ENCODE data around the gene IGFBP2. TPM values are rescaled to one million over a fixed set of nuclear protein-coding genes. Genes with fewer than 3 reads are reported as not detected.

Gene IGFBP2
- total and polyA plus RNA-seq, 8 donors: 106 to 636 (median 296) TPM

GRCh38 chr2:216644842-216645635 is 11.8 kb downstream of the IGFBP2 start:
- no peaks in the 10 kb centered on the region for H3K9me3 ChIP-seq
- peak; percentile 81 to 91 for DNase-seq
- H3K27ac ChIP-seq: peak overlapping the region; percentile 80 to 88 (median 87)
- H3K4me1 ChIP-seq: peaks cover 41 to 86% (median 62%) of the 10 kb centered on the region in 4 donors
- H3K4me3 ChIP-seq: no peak overlapping the region
- no peaks in the 10 kb centered on the region for H3K27me3 ChIP-seq
- intact Hi-C loops (cut with DNase I; ENCODE audit: low total_unique reads): no loop called here
- 24 to 54% (median 39%) methylated on average over 4 of the region's 4 CpGs for WGBS, 5 donors
- H3K36me3 ChIP-seq: peaks cover 0 to 8% (median 3%) of the 10 kb centered on the region in 4 donors
- TF ChIP-seq EP300 (IDR thresholded peaks at IDR 0.05): no peak
- TF ChIP-seq CTCF (IDR thresholded peaks at IDR 0.05): no peak
- peak; percentile 8 to 94 (median 80) for TF ChIP-seq POLR2AphosphoS5 (IDR thresholded peaks at IDR 0.05)

- no peaks in the 10 kb centered on the region for H3K27me3 ChIP-seq
- H3K4me1 ChIP-seq: peaks cover 41 to 86% (median 63%) of the 10 kb centered on the region in 4 donors
- DNase-seq: peak in 1 of 2 donors; percentile 91
- intact Hi-C loops (cut with DNase I; ENCODE audit: low total_unique reads): no loop called here
- no peak for TF ChIP-seq POLR2A (IDR thresholded peaks at IDR 0.05)
- no peak for TF ChIP-seq EP300 (IDR thresholded peaks at IDR 0.05)
- no peak for TF ChIP-seq CTCF (IDR thresholded peaks at IDR 0.05)
- TF ChIP-seq POLR2AphosphoS5 (IDR thresholded peaks at IDR 0.05): no peak
- no peak overlapping the region for H3K4me3 ChIP-seq
- 27 to 62% (median 35%) methylated on average over 3 of the region's 3 CpGs for WGBS, 5 donors
- H3K27ac ChIP-seq: peak overlapping the region; percentile 80 to 88 (median 87)
- H3K36me3 ChIP-seq: peaks cover 0 to 6% (median 2%) of the 10 kb centered on the region in 4 donors
- H3K9me3 ChIP-seq: no peaks in the 10 kb centered on the region
These were observed 12.4 kb downstream of the IGFBP2 start for GRCh38 chr2:216645636-216645950.

- Histone ChIP-seq H3K4me1 (peaks cover 41 to 87% (median 66%) of the 10 kb centered on the region in 4 donors), H3K36me3 (peaks cover 0 to 2% (median 0%) of the 10 kb centered on the region in 4 donors), H3K9me3 (no peaks in the 10 kb centered on the region), H3K4me3 (no peak overlapping the region), H3K27me3 (no peaks in the 10 kb centered on the region), H3K27ac (peak overlapping the region; percentile 37 to 88 (median 87))
- TF ChIP-seq POLR2AphosphoS5 (IDR thresholded peaks at IDR 0.05): no peak
- TF ChIP-seq POLR2A (IDR thresholded peaks at IDR 0.05): no peak
- TF ChIP-seq EP300 (IDR thresholded peaks at IDR 0.05): no peak
- no peak for TF ChIP-seq CTCF (IDR thresholded peaks at IDR 0.05)
- WGBS, 5 donors: 86 to 93% (median 90%) methylated on average over 3 of the region's 3 CpGs
- intact Hi-C loops (cut with DNase I; ENCODE audit: low total_unique reads): no loop called here
- no peak for DNase-seq
These were observed 12.9 kb downstream of the IGFBP2 start for GRCh38 chr2:216646116-216646515.

GRCh38 chr2:216648105-216648504 is 14.9 kb downstream of the IGFBP2 start:
- intact Hi-C loops (cut with DNase I; ENCODE audit: low total_unique reads): no loop called here
- peak overlapping the region in 4 of 5 donors; percentile 33 to 87 (median 77) for H3K27ac ChIP-seq
- no peaks in the 10 kb centered on the region for H3K27me3 ChIP-seq
- H3K4me1 ChIP-seq: peaks cover 44 to 98% (median 77%) of the 10 kb centered on the region in 4 donors
- DNase-seq: no peak
- H3K36me3 ChIP-seq: no peaks in the 10 kb centered on the region
- H3K9me3 ChIP-seq: no peaks in the 10 kb centered on the region
- H3K4me3 ChIP-seq: no peak overlapping the region
- no peak for TF ChIP-seq POLR2AphosphoS5 (IDR thresholded peaks at IDR 0.05)
- no peak for TF ChIP-seq CTCF (IDR thresholded peaks at IDR 0.05)
- WGBS, 5 donors: 81 to 90% (median 89%) methylated on average over 3 of the region's 3 CpGs

All from stomach (tissue), 9 donors.